Measurements from ENCODE around the gene AARS2.

Gene AARS2

GRCh38 chr6:44310241-44310640 is 2.9 kb downstream of the AARS2 start:
- Histone ChIP-seq H3K27ac (ENCODE audit: low read length) (no peak overlapping the region), H3K36me3 (ENCODE audit: insufficient read depth, low read length) (peaks cover 64% of the 10 kb centered on the region), H3K9ac (ENCODE audit: low read depth, low read length) (no peak overlapping the region)

GRCh38 chr6:44309631-44310030 is 3.5 kb downstream of the AARS2 start:
- ATAC-seq (ENCODE audit: insufficient read depth, low read depth) (no peak), DNase-seq (no peak)
- Histone ChIP-seq H3K27me3 (ENCODE audit: insufficient read depth, low read length, poor library complexity) (no peaks in the 10 kb centered on the region), H3K36me3 (ENCODE audit: insufficient read depth, low read length) (peaks cover 71% of the 10 kb centered on the region), H3K9ac (ENCODE audit: low read depth, low read length) (no peak overlapping the region), H3K4me3 (ENCODE audit: low read depth in 1 of 2, low read length in 2 of 2) (no peak overlapping the region), H3K4me1 (ENCODE audit: insufficient read depth, low read length) (peaks cover 27% of the 10 kb centered on the region), H3K27ac (ENCODE audit: low read length) (no peak overlapping the region), H3K79me2 (ENCODE audit: insufficient read depth, low read length) (peaks cover 20% of the 10 kb centered on the region), H4K20me1 (ENCODE audit: insufficient read depth, low read length) (peaks cover under 1% of the 10 kb centered on the region; the same call in 1 of the 2 replicates), H2AFZ (ENCODE audit: low read depth, low read length) (no peak overlapping the region), H3K9me3 (ENCODE audit: insufficient read depth, low read length, severe bottlenecking) (no peaks in the 10 kb centered on the region), H3K4me2 (ENCODE audit: insufficient read depth, low read length) (no peak overlapping the region)
- TF ChIP-seq, protein P1, sequence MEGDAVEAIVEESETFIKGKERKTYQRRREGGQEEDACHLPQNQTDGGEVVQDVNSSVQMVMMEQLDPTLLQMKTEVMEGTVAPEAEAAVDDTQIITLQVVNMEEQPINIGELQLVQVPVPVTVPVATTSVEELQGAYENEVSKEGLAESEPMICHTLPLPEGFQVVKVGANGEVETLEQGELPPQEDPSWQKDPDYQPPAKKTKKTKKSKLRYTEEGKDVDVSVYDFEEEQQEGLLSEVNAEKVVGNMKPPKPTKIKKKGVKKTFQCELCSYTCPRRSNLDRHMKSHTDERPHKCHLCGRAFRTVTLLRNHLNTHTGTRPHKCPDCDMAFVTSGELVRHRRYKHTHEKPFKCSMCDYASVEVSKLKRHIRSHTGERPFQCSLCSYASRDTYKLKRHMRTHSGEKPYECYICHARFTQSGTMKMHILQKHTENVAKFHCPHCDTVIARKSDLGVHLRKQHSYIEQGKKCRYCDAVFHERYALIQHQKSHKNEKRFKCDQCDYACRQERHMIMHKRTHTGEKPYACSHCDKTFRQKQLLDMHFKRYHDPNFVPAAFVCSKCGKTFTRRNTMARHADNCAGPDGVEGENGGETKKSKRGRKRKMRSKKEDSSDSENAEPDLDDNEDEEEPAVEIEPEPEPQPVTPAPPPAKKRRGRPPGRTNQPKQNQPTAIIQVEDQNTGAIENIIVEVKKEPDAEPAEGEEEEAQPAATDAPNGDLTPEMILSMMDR (IDR thresholded peaks at IDR 0.05; ENCODE audit: borderline replicate concordance, extremely low read depth, low read length, poor library complexity, severe bottlenecking), result no peak

More at GRCh38 chr6:44310241-44310640, 2.9 kb downstream of the AARS2 start:
- ATAC-seq (ENCODE audit: insufficient read depth, low read depth) (no peak), DNase-seq (no peak)
- Histone ChIP-seq H2AFZ (ENCODE audit: low read depth, low read length) (no peak overlapping the region), H3K4me2 (ENCODE audit: insufficient read depth, low read length) (no peak overlapping the region), H3K27me3 (ENCODE audit: insufficient read depth, low read length, poor library complexity) (no peaks in the 10 kb centered on the region), H3K4me1 (ENCODE audit: insufficient read depth, low read length) (peaks cover 27% of the 10 kb centered on the region), H3K79me2 (ENCODE audit: insufficient read depth, low read length) (peaks cover 20% of the 10 kb centered on the region), H4K20me1 (ENCODE audit: insufficient read depth, low read length) (no peaks in the 10 kb centered on the region), H3K4me3 (ENCODE audit: low read depth in 1 of 2, low read length in 2 of 2) (no peak overlapping the region), H3K9me3 (ENCODE audit: insufficient read depth, low read length, severe bottlenecking) (no peaks in the 10 kb centered on the region)
- TF ChIP-seq EZH2 (IDR thresholded peaks at IDR 0.05; ENCODE audit: borderline replicate concordance, low read depth, low read length, severe bottlenecking), result no peak
- TF ChIP-seq, protein P1 (IDR thresholded peaks at IDR 0.05; ENCODE audit: borderline replicate concordance, extremely low read depth, low read length, poor library complexity, severe bottlenecking), result no peak

DNA sequence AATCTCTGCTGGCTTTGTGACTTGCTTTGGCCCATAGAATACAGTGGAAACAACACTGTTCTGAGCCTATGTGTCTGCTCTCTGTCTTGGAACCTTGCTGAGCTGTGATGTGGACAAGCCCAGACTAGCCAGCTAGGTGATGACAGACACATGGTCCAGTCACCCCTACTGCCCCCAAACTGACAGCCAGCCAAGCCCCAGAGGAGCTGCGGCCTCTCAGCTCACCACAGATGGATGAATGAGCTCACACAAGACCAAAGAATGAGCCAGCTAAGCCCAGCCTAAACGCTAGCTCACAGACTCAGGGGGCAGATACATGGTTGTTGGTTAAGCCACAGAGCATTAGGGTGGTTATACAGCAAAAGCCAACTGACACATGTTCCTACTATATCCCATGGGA is 4.1 kb downstream of the AARS2 start:
- peaks cover 76% of the 10 kb centered on the region for H3K36me3 ChIP-seq (ENCODE audit: insufficient read depth, low read length)
- H3K27me3 ChIP-seq (ENCODE audit: insufficient read depth, low read length, poor library complexity), result no peaks in the 10 kb centered on the region
- H3K9ac ChIP-seq (ENCODE audit: low read depth, low read length), result no peak overlapping the region
- peaks cover 20% of the 10 kb centered on the region for H3K79me2 ChIP-seq (ENCODE audit: insufficient read depth, low read length)
- ATAC-seq (ENCODE audit: insufficient read depth, low read depth) (no peak), DNase-seq (no peak)
- H3K4me1 ChIP-seq (ENCODE audit: insufficient read depth, low read length), result peaks cover 27% of the 10 kb centered on the region
- H2AFZ ChIP-seq (ENCODE audit: low read depth, low read length), result no peak overlapping the region
- no peak overlapping the region for H3K27ac ChIP-seq (ENCODE audit: low read length)
- no peak overlapping the region for H3K4me2 ChIP-seq (ENCODE audit: insufficient read depth, low read length)
- no peak for TF ChIP-seq EZH2 (IDR thresholded peaks at IDR 0.05; ENCODE audit: borderline replicate concordance, low read depth, low read length, severe bottlenecking)
- TF ChIP-seq, protein P1 (IDR thresholded peaks at IDR 0.05; ENCODE audit: borderline replicate concordance, extremely low read depth, low read length, poor library complexity, severe bottlenecking), result no peak
- no peak overlapping the region for H3K4me3 ChIP-seq (ENCODE audit: low read depth in 1 of 2, low read length in 2 of 2)
- no peaks in the 10 kb centered on the region for H3K9me3 ChIP-seq (ENCODE audit: insufficient read depth, low read length, severe bottlenecking)
- peaks cover 6% of the 10 kb centered on the region for H4K20me1 ChIP-seq (ENCODE audit: insufficient read depth, low read length)

DNA sequence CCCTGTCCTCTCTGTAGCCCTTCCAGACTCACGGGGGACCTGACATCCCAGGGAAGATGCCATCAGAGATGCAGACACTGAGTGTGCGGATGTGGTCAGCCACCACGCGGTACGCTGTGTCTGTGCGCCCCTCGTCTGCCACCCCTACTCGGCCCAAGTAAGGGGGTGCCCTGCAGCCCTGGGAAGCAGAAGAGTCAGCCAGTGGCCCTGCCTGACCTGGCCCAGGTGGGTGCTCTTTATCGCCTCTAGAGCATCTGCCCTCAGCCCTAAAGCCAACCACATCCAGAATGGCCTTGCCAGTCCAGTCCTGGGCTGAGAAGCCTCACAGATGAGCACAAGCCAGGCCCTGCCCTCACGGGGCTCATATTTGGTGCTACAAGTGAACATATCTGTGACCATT is 5.9 kb downstream of the AARS2 start:
- Histone ChIP-seq H2AFZ (ENCODE audit: low read depth, low read length) (no peak overlapping the region), H3K4me3 (ENCODE audit: low read depth in 1 of 2, low read length in 2 of 2) (no peak overlapping the region), H3K36me3 (ENCODE audit: insufficient read depth, low read length) (peaks cover 95% of the 10 kb centered on the region), H3K4me1 (ENCODE audit: insufficient read depth, low read length) (peaks cover 15% of the 10 kb centered on the region), H3K79me2 (ENCODE audit: insufficient read depth, low read length) (peaks cover 11% of the 10 kb centered on the region), H3K9ac (ENCODE audit: low read depth, low read length) (no peak overlapping the region), H3K27ac (ENCODE audit: low read length) (no peak overlapping the region), H3K27me3 (ENCODE audit: insufficient read depth, low read length, poor library complexity) (no peaks in the 10 kb centered on the region), H4K20me1 (ENCODE audit: insufficient read depth, low read length) (peaks cover 9% of the 10 kb centered on the region), H3K9me3 (ENCODE audit: insufficient read depth, low read length, severe bottlenecking) (no peaks in the 10 kb centered on the region), H3K4me2 (ENCODE audit: insufficient read depth, low read length) (no peak overlapping the region)
- ATAC-seq (ENCODE audit: insufficient read depth, low read depth), result no peak
- no peak for DNase-seq
- no peak for TF ChIP-seq EZH2 (IDR thresholded peaks at IDR 0.05; ENCODE audit: borderline replicate concordance, low read depth, low read length, severe bottlenecking)
- TF ChIP-seq, protein P1 (IDR thresholded peaks at IDR 0.05; ENCODE audit: borderline replicate concordance, extremely low read depth, low read length, poor library complexity, severe bottlenecking), result no peak
